Esophagus squamous epithelium (tissue), 4 donors: Measurements from ENCODE around the gene SYTL3.

Experiments
- POLR2A ChIP-seq, 4 donors: fragments of 450-650 bp; IDR thresholded peaks; one replicate each; pipeline ENCODE4 v1.6.1; 2017; ENCODE audit warnings: antibody characterized with exemption in 4 of 4, mild to moderate bottlenecking in 4 of 4, moderate library complexity in 3 of 4
- TF ChIP-seq, protein P1 (sequence below), 6 experiments: fragments of 450-650 bp in 4 of 6; fragments of 200-600 bp in 2 of 6; sonication (generic) in 2 of 6; IDR thresholded peaks; one replicate each; pipeline ENCODE4 v1.5.1; 2016 to 2019; ENCODE audit warnings: antibody characterized with exemption in 6 of 6, mild to moderate bottlenecking in 4 of 6, moderate library complexity in 4 of 6

- TF ChIP-seq, protein P1, sequence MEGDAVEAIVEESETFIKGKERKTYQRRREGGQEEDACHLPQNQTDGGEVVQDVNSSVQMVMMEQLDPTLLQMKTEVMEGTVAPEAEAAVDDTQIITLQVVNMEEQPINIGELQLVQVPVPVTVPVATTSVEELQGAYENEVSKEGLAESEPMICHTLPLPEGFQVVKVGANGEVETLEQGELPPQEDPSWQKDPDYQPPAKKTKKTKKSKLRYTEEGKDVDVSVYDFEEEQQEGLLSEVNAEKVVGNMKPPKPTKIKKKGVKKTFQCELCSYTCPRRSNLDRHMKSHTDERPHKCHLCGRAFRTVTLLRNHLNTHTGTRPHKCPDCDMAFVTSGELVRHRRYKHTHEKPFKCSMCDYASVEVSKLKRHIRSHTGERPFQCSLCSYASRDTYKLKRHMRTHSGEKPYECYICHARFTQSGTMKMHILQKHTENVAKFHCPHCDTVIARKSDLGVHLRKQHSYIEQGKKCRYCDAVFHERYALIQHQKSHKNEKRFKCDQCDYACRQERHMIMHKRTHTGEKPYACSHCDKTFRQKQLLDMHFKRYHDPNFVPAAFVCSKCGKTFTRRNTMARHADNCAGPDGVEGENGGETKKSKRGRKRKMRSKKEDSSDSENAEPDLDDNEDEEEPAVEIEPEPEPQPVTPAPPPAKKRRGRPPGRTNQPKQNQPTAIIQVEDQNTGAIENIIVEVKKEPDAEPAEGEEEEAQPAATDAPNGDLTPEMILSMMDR (IDR thresholded peaks at IDR 0.05) = no peak
- no peak for TF ChIP-seq POLR2A (IDR thresholded peaks at IDR 0.05)
Measured at GRCh38 chr6:158607411-158608170, 42.3 kb upstream of the SYTL3 start.
